ENCODE results near the gene GPRC5C. TPM values are rescaled to one million over a fixed set of nuclear protein-coding genes. Genes with fewer than 3 reads are reported as not detected.

Gene GPRC5C
- polyA plus RNA-seq, 6 donors from 2014 or later = 0.20 to 0.48 TPM; not detected in 4

GRCh38 chr17:74452841-74453661 is 21.2 kb downstream of the GPRC5C start:
- Mint-ChIP-seq H3K27me3 (peaks cover 16 to 37% (median 21%) of the 10 kb centered on the region in 3 donors), H3K4me3 (peak overlapping the region; percentile 7 to 78 (median 58)), H3K4me1 (peaks cover 0 to 16% (median 12%) of the 10 kb centered on the region in 3 donors), H3K9me3 (no peaks in the 10 kb centered on the region), H3K27ac (no peak overlapping the region), H3K36me3 (no peaks in the 10 kb centered on the region)
- ATAC-seq (ENCODE audit: low read depth in 2 of 2) = no peak
- no peak for DNase-seq

GRCh38 chr17:74453665-74454196 is 21.8 kb downstream of the GPRC5C start:
- no peak for DNase-seq
- H3K27ac Mint-ChIP-seq = no peak overlapping the region
- peak overlapping the region in 5 of 8 donors; percentile 42 to 78 (median 57) for H3K4me3 Mint-ChIP-seq
- peak; percentile 86 to 87 for ATAC-seq (ENCODE audit: low read depth in 2 of 2)
- H3K4me1 Mint-ChIP-seq = peaks cover 0 to 16% (median 12%) of the 10 kb centered on the region in 3 donors
- H3K36me3 Mint-ChIP-seq = no peaks in the 10 kb centered on the region
- H3K9me3 Mint-ChIP-seq = no peaks in the 10 kb centered on the region
- H3K27me3 Mint-ChIP-seq = peaks cover 16 to 43% (median 28%) of the 10 kb centered on the region in 3 donors

GRCh38 chr17:74454197-74455024 is 22.5 kb downstream of the GPRC5C start:
- DNase-seq (peak; percentile 44), ATAC-seq (ENCODE audit: low read depth in 2 of 2) (peak; percentile 21 to 26)
- peak overlapping the region in 5 of 8 donors; percentile 40 to 61 (median 45) for H3K4me3 Mint-ChIP-seq
- H3K27ac Mint-ChIP-seq = peak overlapping the region in 1 of 6 donors; percentile 24
- H3K36me3 Mint-ChIP-seq = no peaks in the 10 kb centered on the region
- H3K9me3 Mint-ChIP-seq = no peaks in the 10 kb centered on the region
- H3K27me3 Mint-ChIP-seq = peaks cover 16 to 45% (median 29%) of the 10 kb centered on the region in 3 donors
- peaks cover 0 to 16% (median 12%) of the 10 kb centered on the region in 3 donors for H3K4me1 Mint-ChIP-seq

- H3K27me3 Mint-ChIP-seq = peaks cover 17 to 51% (median 27%) of the 10 kb centered on the region in 3 donors
- no peaks in the 10 kb centered on the region for H3K36me3 Mint-ChIP-seq
- no peak overlapping the region for H3K27ac Mint-ChIP-seq
- H3K4me3 Mint-ChIP-seq = peak overlapping the region in 2 of 8 donors; percentile 10 to 57
- DNase-seq (no peak), ATAC-seq (ENCODE audit: low read depth in 2 of 2) (no peak)
- no peaks in the 10 kb centered on the region for H3K9me3 Mint-ChIP-seq
- peaks cover 0 to 16% (median 12%) of the 10 kb centered on the region in 3 donors for H3K4me1 Mint-ChIP-seq
These were observed 23.2 kb downstream of the GPRC5C start for GRCh38 chr17:74455025-74455545.

- Mint-ChIP-seq H3K36me3 (no peaks in the 10 kb centered on the region), H3K4me1 (peaks cover 0 to 16% (median 12%) of the 10 kb centered on the region in 3 donors), H3K27me3 (peaks cover 15 to 52% (median 29%) of the 10 kb centered on the region in 3 donors), H3K4me3 (peak overlapping the region in 4 of 8 donors; percentile 60 to 69 (median 64)), H3K9me3 (no peaks in the 10 kb centered on the region), H3K27ac (no peak overlapping the region)
- no peak for ATAC-seq (ENCODE audit: low read depth in 2 of 2)
- no peak for DNase-seq
These were observed 23.9 kb downstream of the GPRC5C start for GRCh38 chr17:74455821-74456220.

GRCh38 chr17:74457146-74457819 is 25.4 kb downstream of the GPRC5C start:
- Mint-ChIP-seq H3K9me3 (no peaks in the 10 kb centered on the region), H3K4me3 (no peak overlapping the region), H3K27me3 (peaks cover 15 to 41% (median 25%) of the 10 kb centered on the region in 3 donors), H3K27ac (peak overlapping the region in 1 of 6 donors; percentile 49), H3K36me3 (no peaks in the 10 kb centered on the region), H3K4me1 (peaks cover 0 to 17% (median 12%) of the 10 kb centered on the region in 3 donors)
- peak; percentile 47 to 60 for ATAC-seq (ENCODE audit: low read depth in 2 of 2)
- DNase-seq = peak; percentile 66

- Mint-ChIP-seq H3K27me3 (peaks cover 10 to 36% (median 20%) of the 10 kb centered on the region in 3 donors), H3K9me3 (no peaks in the 10 kb centered on the region), H3K27ac (no peak overlapping the region), H3K4me3 (no peak overlapping the region), H3K36me3 (no peaks in the 10 kb centered on the region), H3K4me1 (peaks cover 0 to 20% (median 16%) of the 10 kb centered on the region in 3 donors)
- DNase-seq (no peak), ATAC-seq (ENCODE audit: low read depth in 2 of 2) (no peak)
These were observed 25.9 kb downstream of the GPRC5C start for GRCh38 chr17:74457820-74458166.

- DNase-seq = no peak
- Mint-ChIP-seq H3K9me3 (no peaks in the 10 kb centered on the region), H3K4me1 (peaks cover 9 to 27% (median 27%) of the 10 kb centered on the region in 3 donors), H3K4me3 (no peak overlapping the region), H3K36me3 (no peaks in the 10 kb centered on the region), H3K27me3 (peaks cover 8 to 28% (median 16%) of the 10 kb centered on the region in 3 donors), H3K27ac (no peak overlapping the region)
- ATAC-seq (ENCODE audit: low read depth in 2 of 2) = no peak
These were observed 26.9 kb downstream of the GPRC5C start for GRCh38 chr17:74458835-74459234.

- H3K36me3 Mint-ChIP-seq = no peaks in the 10 kb centered on the region
- no peak overlapping the region for H3K27ac Mint-ChIP-seq
- peaks cover 8 to 28% (median 16%) of the 10 kb centered on the region in 3 donors for H3K27me3 Mint-ChIP-seq
- no peak overlapping the region for H3K4me3 Mint-ChIP-seq
- ATAC-seq (ENCODE audit: low read depth in 2 of 2) (no peak), DNase-seq (no peak)
- H3K9me3 Mint-ChIP-seq = no peaks in the 10 kb centered on the region
- peaks cover 9 to 27% (median 27%) of the 10 kb centered on the region in 3 donors for H3K4me1 Mint-ChIP-seq
These were observed 27.7 kb downstream of the GPRC5C start for GRCh38 chr17:74459622-74460021.

GRCh38 chr17:74460241-74460640 is 28.4 kb downstream of the GPRC5C start:
- H3K27ac Mint-ChIP-seq = no peak overlapping the region
- DNase-seq (no peak), ATAC-seq (ENCODE audit: low read depth in 2 of 2) (no peak)
- H3K4me1 Mint-ChIP-seq = peaks cover 9 to 27% (median 27%) of the 10 kb centered on the region in 3 donors
- H3K9me3 Mint-ChIP-seq = no peaks in the 10 kb centered on the region
- no peak overlapping the region for H3K4me3 Mint-ChIP-seq
- no peaks in the 10 kb centered on the region for H3K36me3 Mint-ChIP-seq
- H3K27me3 Mint-ChIP-seq = peaks cover 8 to 28% (median 16%) of the 10 kb centered on the region in 3 donors

GRCh38 chr17:74460996-74461395 is 29.1 kb downstream of the GPRC5C start:
- H3K9me3 Mint-ChIP-seq = no peaks in the 10 kb centered on the region
- H3K4me1 Mint-ChIP-seq = peaks cover 9 to 27% (median 24%) of the 10 kb centered on the region in 3 donors
- no peak for DNase-seq
- H3K36me3 Mint-ChIP-seq = no peaks in the 10 kb centered on the region
- H3K4me3 Mint-ChIP-seq = no peak overlapping the region
- peaks cover 8 to 28% (median 16%) of the 10 kb centered on the region in 3 donors for H3K27me3 Mint-ChIP-seq
- ATAC-seq (ENCODE audit: low read depth in 2 of 2) = no peak
- H3K27ac Mint-ChIP-seq = no peak overlapping the region

- no peak overlapping the region for H3K4me3 Mint-ChIP-seq
- ATAC-seq (ENCODE audit: low read depth in 2 of 2) = no peak
- peaks cover 9 to 27% (median 22%) of the 10 kb centered on the region in 3 donors for H3K4me1 Mint-ChIP-seq
- H3K27me3 Mint-ChIP-seq = peaks cover 8 to 28% (median 16%) of the 10 kb centered on the region in 3 donors
- H3K9me3 Mint-ChIP-seq = no peaks in the 10 kb centered on the region
- H3K36me3 Mint-ChIP-seq = no peaks in the 10 kb centered on the region
- H3K27ac Mint-ChIP-seq = peak overlapping the region in 1 of 6 donors; percentile 72
- no peak for DNase-seq
These were observed 29.7 kb downstream of the GPRC5C start for GRCh38 chr17:74461611-74462010.
